K562 (cell line): ENCODE measurements around the gene VPREB3. TPM values are rescaled to one million over a fixed set of nuclear protein-coding genes. Genes with fewer than 3 reads are reported as not detected.

Experiments used
- ATAC-seq: fragments of 200-7000 bp; cut with Tn5 transposase; 3 replicates; pipeline ENCODE4 v1.9.1; 2020; ENCODE audit warnings: moderate library complexity
- BruUV-seq: library from RNA; stranded (reverse); fragments of 400-500 nt; replicated peaks from 2 replicates; lab custom pipeline; 2021; lab: Mats Ljungman, UMichigan
- CTCF ChIA-PET: fragments of 300-600 bp; formaldehyde crosslinking; extraction: SDS; loops from one replicate; lab custom pipeline; 2021; ENCODE audit warnings: low intra/inter-chr PET ratio; lab: Yijun Ruan, JAX
- POLR2A ChIA-PET: fragments of 300-600, 350-650 bp; sonication (Branson Sonifier 250); formaldehyde crosslinking; extraction: SDS; loops from one replicate; lab custom pipeline; 2021; ENCODE audit warnings: antibody characterized with exemption, inconsistent platforms; lab: Yijun Ruan, JAX
- DNase-seq, 4 experiments: peaks; one replicate each; pipeline versions ENCODE4 v3.0.0 to v3.0.0-alpha.2; 2011 to 2018; ENCODE audit warnings: low spot score in 3 of 4, mixed read lengths in 3 of 4; ENCODE audit errors: extremely low read depth in 1 of 4
- FAIRE-seq: peaks from 2 replicates; lab custom pipeline; 2011; peaks lifted over from hg19 to GRCh38; lab: Jason Lieb, UNC
- H2AFZ ChIP-seq: 2 replicates; pipeline ENCODE4 v1.6.0; 2011; ENCODE audit warnings: low read depth, low read length, control low read depth, inconsistent platforms
- H3K27ac ChIP-seq: fragments of 200-600 bp; 3 replicates; pipeline ENCODE4 v1.8.0; 2011; ENCODE audit warnings: low read depth, mild to moderate bottlenecking, control low read depth, inconsistent platforms, low read length, moderate library complexity, mixed read lengths; ENCODE audit errors: extremely low read depth
- H3K27me3 ChIP-seq, 2 experiments: fragments of 300-600 bp in 1 of 2; 2 replicates in 1 of 2; 3 replicates in 1 of 2; pipeline versions ENCODE4 v1.6.0 to v1.8.0; 2011; ENCODE audit warnings: inconsistent platforms in 2 of 2, low read length in 2 of 2, mild to moderate bottlenecking in 1 of 2, mixed read lengths in 1 of 2, moderate library complexity in 1 of 2; ENCODE audit not compliant: control insufficient read depth in 2 of 2, insufficient read depth in 2 of 2
- H3K36me3 ChIP-seq: fragments of 300-600 bp; 3 replicates; pipeline ENCODE4 v1.8.0; 2011; ENCODE audit warnings: mild to moderate bottlenecking, low read length, inconsistent platforms; ENCODE audit not compliant: control insufficient read depth, insufficient read depth
- H3K4me1 ChIP-seq, 2 experiments: fragments of 200-600 bp in 1 of 2; replicated peaks in 1 of 2; 2 replicates in 1 of 2; 3 replicates in 1 of 2; pipeline versions ENCODE4 v1.5.1 to v1.8.0; 2011; ENCODE audit warnings: inconsistent platforms in 2 of 2, low read length in 2 of 2, mild to moderate bottlenecking in 1 of 2, mixed read lengths in 1 of 2, moderate library complexity in 1 of 2; ENCODE audit not compliant: control insufficient read depth in 2 of 2, insufficient read depth in 2 of 2
- H3K4me2 ChIP-seq: 2 replicates; pipeline ENCODE4 v1.6.1; 2011; ENCODE audit warnings: low read length, control low read depth, inconsistent platforms, mixed read lengths; ENCODE audit not compliant: insufficient read depth
- H3K4me3 ChIP-seq: fragments of 200-600 bp; sonication (generic), shearing (Covaris generic); 2 replicates; pipeline ENCODE4 v1.5.1; 2016; ENCODE audit warnings: control low read depth, inconsistent platforms
- H3K79me2 ChIP-seq: fragments of 200-600 bp; 3 replicates; pipeline ENCODE4 v1.8.0; 2011; ENCODE audit warnings: low read length, inconsistent platforms; ENCODE audit not compliant: control insufficient read depth, insufficient read depth
- H3K9ac ChIP-seq, 2 experiments: 2 replicates each; pipeline versions ENCODE4 v1.6.0 to v1.6.1; 2011; ENCODE audit warnings: low read depth in 2 of 2, low read length in 2 of 2, control low read depth in 1 of 2, inconsistent platforms in 1 of 2, mild to moderate bottlenecking in 1 of 2, mixed read lengths in 1 of 2; ENCODE audit not compliant: insufficient read depth in 1 of 2
- H3K9me1 ChIP-seq: one replicate; pipeline ENCODE4 v1.6.0; 2011; ENCODE audit warnings: inconsistent platforms, mild to moderate bottlenecking, low read length, moderate library complexity; ENCODE audit not compliant: control insufficient read depth, insufficient read depth
- H3K9me3 ChIP-seq: replicated peaks from 2 replicates; pipeline ENCODE4 v1.5.1; 2011; ENCODE audit warnings: low read depth, low read length, inconsistent platforms; ENCODE audit not compliant: control insufficient read depth, insufficient read depth
- H4K20me1 ChIP-seq: replicated peaks from 2 replicates; pipeline ENCODE4 v1.6.1; 2011; ENCODE audit warnings: low read length, inconsistent platforms, mixed read lengths; ENCODE audit not compliant: control insufficient read depth, insufficient read depth
- ARID3A ChIP-seq: IDR thresholded peaks from 2 replicates; pipeline ENCODE4 v1.6.1; 2012; ENCODE audit warnings: low read depth, low read length, improper control_type of control experiment, borderline replicate concordance
- DACH1 ChIP-seq: fragments of 450-650 bp; IDR thresholded peaks from 2 replicates; pipeline ENCODE4 v1.6.1; 2018; ENCODE audit not compliant: partially characterized antibody
- HDAC8 ChIP-seq: fragments of 450-650 bp; IDR thresholded peaks from 2 replicates; pipeline ENCODE4 v1.6.1; 2016; ENCODE audit warnings: mild to moderate bottlenecking, missing genetic modification characterization, moderate library complexity, missing compliant biosample characterization
- HIVEP1 ChIP-seq: fragments of 250-450 bp; sonication (Bioruptor Pico); IDR thresholded peaks from 2 replicates; pipeline ENCODE4 v1.4.0; 2020; ENCODE audit warnings: mild to moderate bottlenecking
- KDM4B ChIP-seq, 2 experiments: fragments of 450-650 bp in 1 of 2; sonication (generic) in 1 of 2; IDR thresholded peaks; 2 replicates each; pipeline ENCODE4 v1.6.1; 2016 to 2017; ENCODE audit warnings: borderline replicate concordance in 2 of 2, antibody characterized with exemption in 1 of 2, low read depth in 1 of 2, mild to moderate bottlenecking in 1 of 2
- SMARCC2 ChIP-seq: fragments of 450-650 bp; IDR thresholded peaks from 2 replicates; pipeline ENCODE4 v1.6.1; 2017; ENCODE audit warnings: antibody characterized with exemption, moderate library complexity, mild to moderate bottlenecking, low read depth
- TCF15 ChIP-seq: fragments of 250-450 bp; sonication (Bioruptor Pico); IDR thresholded peaks from 2 replicates; pipeline ENCODE4 v1.8.0; 2022; ENCODE audit warnings: moderate library complexity, mild to moderate bottlenecking, inconsistent platforms
- ZNF217 ChIP-seq: sonication (generic); formaldehyde crosslinking; IDR thresholded peaks from 2 replicates; pipeline ENCODE4 v1.8.0; 2022; ENCODE audit warnings: mild to moderate bottlenecking, missing genetic modification reagents
- WGBS: fragments of 100-300 bp; shearing (Covaris generic); methylation state at CpG from one replicate; pipeline ENCODE4 v1.1.6; 2016; ENCODE audit warnings: low coverage, mixed read lengths; ENCODE audit not compliant: insufficient coverage; ENCODE audit errors: missing lambda C conversion rate; 5-methylcytosine and 5-hydroxymethylcytosine counted together
- in situ Hi-C: fragments of 300-500 bp; cut with MboI; formaldehyde crosslinking; loops from 4 replicates; pipeline ENCODE4 v1.15.0; 2018; ENCODE audit warnings: inconsistent platforms, mixed read lengths
- intact Hi-C: fragments of 100-400 bp; cut with micrococcal nuclease; formaldehyde crosslinking; loops from 2 replicates; pipeline ENCODE4 v1.14.2; 2022
- polyA plus RNA-seq, 8 experiments: library from polyadenylated mRNA; depleted of rRNA in 4 of 8; stranded (reverse) in 5 of 8; unstranded in 3 of 8; fragments of >200 nt; fragmentation: Nextera tagmentation in 2 of 8; fragmentation: Illumina TruSeq in 1 of 8; extraction: Ambion mirVana in 2 of 8; extraction: Trizol in 1 of 8; gene quantifications; 2 replicates each; pipeline versions ENCODE4 v1.2.1 to v1.2.3, GENCODE V29; 2011 to 2014; ENCODE audit warnings: inconsistent platforms in 1 of 8, missing spikeins in 1 of 8
- total RNA-seq, 7 experiments: library from RNA; depleted of rRNA in 6 of 7; stranded (reverse); fragments of >200 nt in 6 of 7; fragmentation: Illumina TruSeq in 2 of 7; extraction: Trizol in 2 of 7; gene quantifications; 2 replicates each; pipeline versions ENCODE4 v1.2.1 to v1.2.3, GENCODE V29; 2011 to 2021; ENCODE audit warnings: low replicate concordance in 1 of 7

Gene VPREB3
- total and polyA plus RNA-seq, 9 of the 15 experiments (the other 6 are each of a cell fraction or from before 2014, with no cell fraction given): 0.14 to 0.71 (median 0.20) TPM; not detected in 6

GRCh38 chr22:23782703-23783102 lies 28.5 kb upstream of the VPREB3 start:
- TF ChIP-seq ARID3A: no peak
- no peak for TF ChIP-seq KDM4B (IDR thresholded peaks at IDR 0.05; ENCODE audit: borderline replicate concordance in 2 of 2, low read depth in 1 of 2)
- no peak for TF ChIP-seq ZNF217 (CRISPR knock-in tag)
- no peak for TF ChIP-seq TCF15 (CRISPR knock-in tag)
- no peak for TF ChIP-seq DACH1
- no peak for TF ChIP-seq HIVEP1 (CRISPR knock-in tag)
- TF ChIP-seq HDAC8 (tag): no peak
- no peak for TF ChIP-seq SMARCC2
- in situ Hi-C loops: no loop called here
- H4K20me1 ChIP-seq: peaks cover 4% of the 10 kb centered on the region
- ATAC-seq (no peak), DNase-seq (no peak), FAIRE-seq (no peak)
- 36% methylated on average over 1 of the region's 1 CpG for WGBS
- no peak overlapping the region for H3K4me3 ChIP-seq
- no peak overlapping the region for H3K4me2 ChIP-seq
- H3K27ac ChIP-seq: no peak overlapping the region
- ChIA-PET POLR2A (no interaction called here), CTCF (no interaction called here)
- intact Hi-C loops: no loop called here
- H2AFZ ChIP-seq: no peak overlapping the region
- peaks cover 7 to 30% of the 10 kb centered on the region in 2 experiments; a peak in 4 of 5 replicates for H3K4me1 ChIP-seq
- H3K27me3 ChIP-seq: no peaks in the 10 kb centered on the region
- H3K36me3 ChIP-seq: no peaks in the 10 kb centered on the region
- H3K79me2 ChIP-seq: peaks cover 5% of the 10 kb centered on the region
- H3K9me1 ChIP-seq: no peaks in the 10 kb centered on the region
- H3K9ac ChIP-seq: no peak overlapping the region
- BruUV-seq: no TSS peak
- H3K9me3 ChIP-seq: no peaks in the 10 kb centered on the region
